K562 (cell line): ENCODE data around the gene SPDYE11. TPM values are rescaled to one million over a fixed set of nuclear protein-coding genes. Genes with fewer than 3 reads are reported as not detected.
"Not testable (repeated sequence)": the region's sequence is repeated elsewhere in the genome, so short reads cannot be mapped to it uniquely, and the experiment has no call there.

Experiments used
- ATAC-seq: fragments of 200-7000 bp; cut with Tn5 transposase; 3 replicates; pipeline ENCODE4 v1.9.1; 2020; ENCODE audit warnings: moderate library complexity
- BruUV-seq: library from RNA; stranded (reverse); fragments of 400-500 nt; replicated peaks from 2 replicates; lab custom pipeline; 2021; lab: Mats Ljungman, UMichigan
- CTCF ChIA-PET: fragments of 300-600 bp; formaldehyde crosslinking; extraction: SDS; loops from one replicate; lab custom pipeline; 2021; ENCODE audit warnings: low intra/inter-chr PET ratio; lab: Yijun Ruan, JAX
- POLR2A ChIA-PET: fragments of 300-600, 350-650 bp; sonication (Branson Sonifier 250); formaldehyde crosslinking; extraction: SDS; loops from one replicate; lab custom pipeline; 2021; ENCODE audit warnings: antibody characterized with exemption, inconsistent platforms; lab: Yijun Ruan, JAX
- DNase-seq, 4 experiments: peaks; one replicate each; pipeline versions ENCODE4 v3.0.0 to v3.0.0-alpha.2; 2011 to 2018; ENCODE audit warnings: low spot score in 3 of 4, mixed read lengths in 3 of 4; ENCODE audit errors: extremely low read depth in 1 of 4
- FAIRE-seq: peaks from 2 replicates; lab custom pipeline; 2011; peaks lifted over from hg19 to GRCh38; lab: Jason Lieb, UNC
- H2AFZ ChIP-seq: 2 replicates; pipeline ENCODE4 v1.6.0; 2011; ENCODE audit warnings: low read depth, low read length, control low read depth, inconsistent platforms
- H3K27ac ChIP-seq: fragments of 200-600 bp; 3 replicates; pipeline ENCODE4 v1.8.0; 2011; ENCODE audit warnings: low read depth, mild to moderate bottlenecking, control low read depth, inconsistent platforms, low read length, moderate library complexity, mixed read lengths; ENCODE audit errors: extremely low read depth
- H3K27me3 ChIP-seq, 2 experiments: fragments of 300-600 bp in 1 of 2; 2 replicates in 1 of 2; 3 replicates in 1 of 2; pipeline versions ENCODE4 v1.6.0 to v1.8.0; 2011; ENCODE audit warnings: inconsistent platforms in 2 of 2, low read length in 2 of 2, mild to moderate bottlenecking in 1 of 2, mixed read lengths in 1 of 2, moderate library complexity in 1 of 2; ENCODE audit not compliant: control insufficient read depth in 2 of 2, insufficient read depth in 2 of 2
- H3K36me3 ChIP-seq: fragments of 300-600 bp; 3 replicates; pipeline ENCODE4 v1.8.0; 2011; ENCODE audit warnings: mild to moderate bottlenecking, low read length, inconsistent platforms; ENCODE audit not compliant: control insufficient read depth, insufficient read depth
- H3K4me1 ChIP-seq, 2 experiments: fragments of 200-600 bp in 1 of 2; replicated peaks in 1 of 2; 2 replicates in 1 of 2; 3 replicates in 1 of 2; pipeline versions ENCODE4 v1.5.1 to v1.8.0; 2011; ENCODE audit warnings: inconsistent platforms in 2 of 2, low read length in 2 of 2, mild to moderate bottlenecking in 1 of 2, mixed read lengths in 1 of 2, moderate library complexity in 1 of 2; ENCODE audit not compliant: control insufficient read depth in 2 of 2, insufficient read depth in 2 of 2
- H3K4me2 ChIP-seq: 2 replicates; pipeline ENCODE4 v1.6.1; 2011; ENCODE audit warnings: low read length, control low read depth, inconsistent platforms, mixed read lengths; ENCODE audit not compliant: insufficient read depth
- H3K4me3 ChIP-seq: fragments of 200-600 bp; sonication (generic), shearing (Covaris generic); 2 replicates; pipeline ENCODE4 v1.5.1; 2016; ENCODE audit warnings: control low read depth, inconsistent platforms
- H3K79me2 ChIP-seq: fragments of 200-600 bp; 3 replicates; pipeline ENCODE4 v1.8.0; 2011; ENCODE audit warnings: low read length, inconsistent platforms; ENCODE audit not compliant: control insufficient read depth, insufficient read depth
- H3K9ac ChIP-seq, 2 experiments: 2 replicates each; pipeline versions ENCODE4 v1.6.0 to v1.6.1; 2011; ENCODE audit warnings: low read depth in 2 of 2, low read length in 2 of 2, control low read depth in 1 of 2, inconsistent platforms in 1 of 2, mild to moderate bottlenecking in 1 of 2, mixed read lengths in 1 of 2; ENCODE audit not compliant: insufficient read depth in 1 of 2
- H3K9me1 ChIP-seq: one replicate; pipeline ENCODE4 v1.6.0; 2011; ENCODE audit warnings: inconsistent platforms, mild to moderate bottlenecking, low read length, moderate library complexity; ENCODE audit not compliant: control insufficient read depth, insufficient read depth
- H3K9me3 ChIP-seq: replicated peaks from 2 replicates; pipeline ENCODE4 v1.5.1; 2011; ENCODE audit warnings: low read depth, low read length, inconsistent platforms; ENCODE audit not compliant: control insufficient read depth, insufficient read depth
- H4K20me1 ChIP-seq: replicated peaks from 2 replicates; pipeline ENCODE4 v1.6.1; 2011; ENCODE audit warnings: low read length, inconsistent platforms, mixed read lengths; ENCODE audit not compliant: control insufficient read depth, insufficient read depth
- ATF7 ChIP-seq: fragments of 450-650 bp; IDR thresholded peaks from 2 replicates; pipeline ENCODE4 v1.7.1; 2014; ENCODE audit warnings: mild to moderate bottlenecking, moderate library complexity
- MNT ChIP-seq, 2 experiments: fragments of 450-650 bp; conservative IDR thresholded peaks; 2 replicates each; pipeline ENCODE4 v1.6.1; 2017; ENCODE audit warnings: mild to moderate bottlenecking in 2 of 2, moderate library complexity in 2 of 2
- OTX1 ChIP-seq: fragments of 450-650 bp; formaldehyde crosslinking; IDR thresholded peaks from 2 replicates; pipeline ENCODE4 v1.4.0; 2022; ENCODE audit warnings: mild to moderate bottlenecking
- TOE1 ChIP-seq, 2 experiments: fragments of 450-650 bp in 1 of 2; sonication (generic) in 1 of 2; formaldehyde crosslinking in 1 of 2; IDR thresholded peaks; 2 replicates each; pipeline versions ENCODE4 v1.7.1 to v1.8.0; 2016 to 2022; ENCODE audit warnings: borderline replicate concordance in 2 of 2, mild to moderate bottlenecking in 2 of 2, antibody characterized with exemption in 1 of 2, inconsistent platforms in 1 of 2, low read depth in 1 of 2, missing genetic modification reagents in 1 of 2, moderate library complexity in 1 of 2
- WGBS: fragments of 100-300 bp; shearing (Covaris generic); methylation state at CpG from one replicate; pipeline ENCODE4 v1.1.6; 2016; ENCODE audit warnings: low coverage, mixed read lengths; ENCODE audit not compliant: insufficient coverage; ENCODE audit errors: missing lambda C conversion rate; 5-methylcytosine and 5-hydroxymethylcytosine counted together
- in situ Hi-C: fragments of 300-500 bp; cut with MboI; formaldehyde crosslinking; loops from 4 replicates; pipeline ENCODE4 v1.15.0; 2018; ENCODE audit warnings: inconsistent platforms, mixed read lengths
- intact Hi-C: fragments of 100-400 bp; cut with micrococcal nuclease; formaldehyde crosslinking; loops from 2 replicates; pipeline ENCODE4 v1.14.2; 2022
- polyA plus RNA-seq, 8 experiments: library from polyadenylated mRNA; depleted of rRNA in 4 of 8; stranded (reverse) in 5 of 8; unstranded in 3 of 8; fragments of >200 nt; fragmentation: Nextera tagmentation in 2 of 8; fragmentation: Illumina TruSeq in 1 of 8; extraction: Ambion mirVana in 2 of 8; extraction: Trizol in 1 of 8; gene quantifications; 2 replicates each; pipeline versions ENCODE4 v1.2.1 to v1.2.3, GENCODE V29; 2011 to 2014; ENCODE audit warnings: inconsistent platforms in 1 of 8, missing spikeins in 1 of 8
- total RNA-seq, 7 experiments: library from RNA; depleted of rRNA in 6 of 7; stranded (reverse); fragments of >200 nt in 6 of 7; fragmentation: Illumina TruSeq in 2 of 7; extraction: Trizol in 2 of 7; gene quantifications; 2 replicates each; pipeline versions ENCODE4 v1.2.1 to v1.2.3, GENCODE V29; 2011 to 2021; ENCODE audit warnings: low replicate concordance in 1 of 7

The SPDYE11 gene
- total and polyA plus RNA-seq, 9 of the 15 experiments (the other 6 are each of a cell fraction or from before 2014, with no cell fraction given) = 0.06 to 0.27 TPM; not detected in 7

DNA sequence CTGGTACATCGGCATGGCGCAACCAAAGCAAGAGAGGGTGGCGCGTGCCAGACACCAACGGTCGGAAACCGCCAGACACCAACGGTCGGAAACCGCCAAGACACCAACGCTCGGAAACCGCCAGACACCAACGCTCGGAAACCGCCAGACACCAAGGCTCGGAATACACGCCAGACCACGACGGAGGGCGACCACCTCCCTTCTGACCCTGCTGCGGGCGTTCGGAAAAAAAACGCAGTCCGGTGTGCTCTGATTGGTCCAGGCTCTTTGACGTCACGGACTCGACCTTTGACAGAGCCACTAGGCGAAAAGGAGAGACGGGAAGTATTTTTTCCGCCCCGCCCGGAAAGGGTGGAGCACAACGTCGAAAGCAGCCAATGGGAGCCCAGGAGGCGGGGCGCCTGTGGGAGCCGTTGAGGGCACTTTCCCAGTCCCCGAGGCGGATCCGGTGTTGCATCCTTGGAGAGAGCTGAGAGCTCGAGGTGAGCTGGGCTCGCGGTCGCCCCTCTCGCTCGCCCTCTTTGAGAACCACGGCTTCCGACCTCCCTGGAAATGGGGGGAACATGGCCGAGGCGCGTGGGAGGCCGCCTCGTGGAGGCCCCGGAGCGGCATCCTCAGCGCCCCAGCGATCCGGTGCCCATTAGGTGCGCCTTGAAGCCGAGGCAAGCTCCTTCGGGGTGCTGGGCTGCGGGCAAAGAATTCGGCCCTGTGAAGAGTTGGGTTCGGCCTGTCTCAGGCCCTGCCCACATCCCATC, 51.8 kb downstream of the SPDYE11 start (continued):
- TF ChIP-seq TOE1 (IDR thresholded peaks at IDR 0.05; ENCODE audit: borderline replicate concordance) = peak; percentile 28; the same call in 1 of the 2 replicates
- TF ChIP-seq TOE1 (CRISPR knock-in tag; IDR thresholded peaks at IDR 0.05; ENCODE audit: borderline replicate concordance, low read depth) = not testable (repeated sequence)
- peak; percentile 58 to 76; a peak in 3 of 4 replicates for TF ChIP-seq MNT (conservative IDR thresholded peaks at IDR 0.05)
- TF ChIP-seq OTX1 (CRISPR knock-in tag) = 0 out of 2 replicates have a peak, but pooled peaks have one; percentile 55
- TF ChIP-seq ATF7 = peak; percentile 76

DNA sequence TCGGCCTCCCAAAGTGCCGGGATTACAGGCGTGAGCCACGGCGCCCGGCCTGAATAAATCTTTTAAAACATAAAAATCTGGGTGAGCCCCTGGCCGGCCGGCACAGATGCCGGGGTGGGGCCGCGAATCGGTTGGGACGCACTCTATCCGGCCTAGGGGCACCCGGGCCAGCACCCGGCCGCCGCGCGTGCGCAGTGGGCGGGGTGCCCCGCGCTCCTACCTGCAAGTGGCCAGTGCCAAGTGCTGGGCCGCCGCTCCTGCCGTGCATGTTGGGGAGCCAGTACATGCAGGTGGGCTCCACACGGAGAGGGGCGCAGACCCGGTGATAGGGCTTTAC, 52.4 kb downstream of the SPDYE11 start:
- peak overlapping the region; percentile 53 for H3K4me3 ChIP-seq
- peak overlapping the region; percentile 88 for H2AFZ ChIP-seq
- H3K36me3 ChIP-seq, intact Hi-C loops, CTCF ChIA-PET, H3K9me1 ChIP-seq, H3K4me1 ChIP-seq, H4K20me1 ChIP-seq, H3K9me3 ChIP-seq, DNase-seq, H3K79me2 ChIP-seq, POLR2A ChIA-PET, H3K27me3 ChIP-seq, FAIRE-seq: not testable (repeated sequence)
- in situ Hi-C loops = loop anchor here (25.0 kb wide), 1 partner anchor 1882 kb away; no protein-coding TSS in a partner anchor
- peak overlapping the region; percentile 82 for H3K27ac ChIP-seq
- peak overlapping the region; percentile 62 to 90 for H3K9ac ChIP-seq
- ATAC-seq = peak; percentile 93
- 0% methylated on average over 14 of the region's 30 CpGs for WGBS
- peak overlapping the region; percentile 58; the same call in 1 of the 2 replicates for H3K4me2 ChIP-seq
- TSS peak; percentile 94 for BruUV-seq

- H3K9ac ChIP-seq, in situ Hi-C loops, H3K9me1 ChIP-seq, H3K27ac ChIP-seq, H3K27me3 ChIP-seq, CTCF ChIA-PET, H4K20me1 ChIP-seq, FAIRE-seq, H2AFZ ChIP-seq, H3K4me2 ChIP-seq, intact Hi-C loops, H3K9me3 ChIP-seq, H3K4me3 ChIP-seq, H3K4me1 ChIP-seq, DNase-seq, H3K79me2 ChIP-seq, POLR2A ChIA-PET, H3K36me3 ChIP-seq: not testable (repeated sequence)
- BruUV-seq = TSS peak; percentile 35
- no CpG with 5 or more reads among the region's 11 CpGs for WGBS
- peak; percentile 24 for ATAC-seq
Measured at GRCh38 chr7:72997887-72998468, 59.7 kb downstream of the SPDYE11 start.
